HG03565 (cell line): ENCODE data around the gene THBS2.
"Not testable (repeated sequence)": the region's sequence is repeated elsewhere in the genome, so short reads cannot be mapped to it uniquely, and the experiment has no call there.

Experiments
- ATAC-seq: cut with Tn5 transposase; IDR thresholded peaks from one replicate; pipeline ENCODE4 v1.9.1; 2021; ENCODE audit warnings: mild to moderate bottlenecking, moderate library complexity; ENCODE audit not compliant: unreplicated experiment

THBS2 gene

GRCh38 chr6:169253337-169254238, at the start of gene THBS2:
TSS of gene THBS2 (minus strand) at chr6:169253846. CDS start at chr6:169250784, 3,062 bp downstream.
- no peak for ATAC-seq

GRCh38 chr6:169302716-169303115, 49.1 kb upstream of the THBS2 start:
- ATAC-seq = no peak

GRCh38 chr6:169302255-169302654, 48.6 kb upstream of the THBS2 start:
- no peak for ATAC-seq

GRCh38 chr6:169300916-169301315, 47.3 kb upstream of the THBS2 start:
- no peak for ATAC-seq

- ATAC-seq = not testable (repeated sequence)
Observed at GRCh38 chr6:169298626-169299025, 45.0 kb upstream of the THBS2 start.

GRCh38 chr6:169296622-169297021, 43.0 kb upstream of the THBS2 start:
- ATAC-seq = no peak

GRCh38 chr6:169296170-169296569, 42.5 kb upstream of the THBS2 start:
- ATAC-seq = no peak

GRCh38 chr6:169293196-169293595, 39.5 kb upstream of the THBS2 start:
- no peak for ATAC-seq

- no peak for ATAC-seq
Observed at GRCh38 chr6:169292338-169293124, 38.9 kb upstream of the THBS2 start.

- ATAC-seq = no peak
Observed at GRCh38 chr6:169291646-169292337, 38.1 kb upstream of the THBS2 start.

GRCh38 chr6:169291148-169291547, 37.5 kb upstream of the THBS2 start:
- ATAC-seq = no peak

GRCh38 chr6:169289619-169290339, 36.1 kb upstream of the THBS2 start:
- ATAC-seq = no peak

- no peak for ATAC-seq
Observed at GRCh38 chr6:169289257-169289618, 35.6 kb upstream of the THBS2 start.

GRCh38 chr6:169288591-169288990, 34.9 kb upstream of the THBS2 start:
- ATAC-seq = no peak

- ATAC-seq = no peak
Observed at GRCh38 chr6:169287675-169288074, 34.0 kb upstream of the THBS2 start.

- no peak for ATAC-seq
Observed at GRCh38 chr6:169286961-169287360, 33.3 kb upstream of the THBS2 start.

- no peak for ATAC-seq
Observed at GRCh38 chr6:169285165-169285564, 31.5 kb upstream of the THBS2 start.

- ATAC-seq = no peak
Observed at GRCh38 chr6:169283924-169284323, 30.3 kb upstream of the THBS2 start.

GRCh38 chr6:169282043-169282442, 28.4 kb upstream of the THBS2 start:
- ATAC-seq = no peak

- no peak for ATAC-seq
Observed at GRCh38 chr6:169277619-169278018, 24.0 kb upstream of the THBS2 start.

- no peak for ATAC-seq
Observed at GRCh38 chr6:169274781-169275180, 21.1 kb upstream of the THBS2 start.
